Kidney (tissue), 14 donors: ENCODE data around the gene DIABLO. TPM values are rescaled to one million over a fixed set of nuclear protein-coding genes. Genes with fewer than 3 reads are reported as not detected.
"Not testable (repeated sequence)": the region's sequence is repeated elsewhere in the genome, so short reads cannot be mapped to it uniquely, and the experiment has no call there.

Experiments used
- DNase-seq, 5 donors: peaks; one replicate each; pipeline ENCODE4 v3.0.0-alpha.2; 2013 to 2020
- FAIRE-seq: peaks from 2 replicates; lab custom pipeline; 2012; peaks lifted over from hg19 to GRCh38; lab: Jason Lieb, UNC
- H3K27ac ChIP-seq, 2 donors: one replicate each; pipeline ENCODE4 v1.7.0; 2013; ENCODE audit warnings: low read depth in 2 of 2, low read length in 2 of 2, inconsistent platforms in 1 of 2
- H3K27me3 ChIP-seq: one replicate; pipeline ENCODE4 v1.7.1; 2013; ENCODE audit warnings: low read length, inconsistent platforms; ENCODE audit not compliant: control insufficient read depth, insufficient read depth
- H3K36me3 ChIP-seq, 3 donors: one replicate each; pipeline versions ENCODE4 v1.7.0 to v1.7.1; 2013; ENCODE audit warnings: low read length in 3 of 3, control low read depth in 1 of 3, inconsistent platforms in 1 of 3; ENCODE audit not compliant: insufficient read depth in 3 of 3, control insufficient read depth in 2 of 3
- H3K4me1 ChIP-seq, 3 donors: one replicate each; pipeline versions ENCODE4 v1.7.0 to v1.7.1; 2013; ENCODE audit warnings: low read length in 3 of 3, inconsistent platforms in 1 of 3, low read depth in 1 of 3; ENCODE audit not compliant: control insufficient read depth in 2 of 3, insufficient read depth in 2 of 3
- H3K4me3 ChIP-seq, 3 donors: one replicate each; pipeline versions ENCODE4 v1.7.0 to v1.8.1; 2013; ENCODE audit warnings: low read length in 3 of 3, control low read depth in 1 of 3, inconsistent platforms in 1 of 3
- H3K9ac ChIP-seq, 3 donors: one replicate each; pipeline versions ENCODE4 v1.7.0 to v1.7.1; 2013; ENCODE audit warnings: low read length in 3 of 3, control low read depth in 1 of 3, inconsistent platforms in 1 of 3
- H3K9me3 ChIP-seq, 3 donors: one replicate each; pipeline versions ENCODE4 v1.7.0 to v1.7.1; 2013; ENCODE audit warnings: low read length in 3 of 3, control low read depth in 1 of 3, inconsistent platforms in 1 of 3; ENCODE audit not compliant: control insufficient read depth in 2 of 3, insufficient read depth in 1 of 3
- intact Hi-C: fragments of 100-400 bp; cut with DNase I; formaldehyde crosslinking; loops from one replicate; pipeline ENCODE4 v1.11.1; 2022
- polyA plus RNA-seq: library from polyadenylated mRNA; stranded (reverse); fragments of 350-450 nt; fragmentation: Illumina TruSeq; extraction: RNeasy Lipid Tissue Mini Kit (QIAGEN cat#74804); gene quantifications from one replicate; pipeline ENCODE4 v1.2.3, GENCODE V29; 2014; ENCODE audit warnings: low read depth, low replicate concordance; ENCODE audit not compliant: insufficient read depth
- total RNA-seq: library from RNA; stranded (reverse); fragmentation: NEBNext Ultra II Directional; extraction: Animal tissue kit (Norgen Biotek cat#: 25700); gene quantifications from one replicate; pipeline ENCODE4 v1.2.1, GENCODE V29; 2021
- TF ChIP-seq, protein P1 (sequence below): IDR thresholded peaks from 3 replicates; pipeline ENCODE4 v1.5.1; 2012; ENCODE audit warnings: mild to moderate bottlenecking, moderate library complexity, borderline replicate concordance; ENCODE audit not compliant: insufficient read depth; ENCODE audit errors: extremely low read depth
- donor health status: control.
- donor health status: control.
- donor health status: control.
- donor health status: control.
- donor health status: control.
- donor health status: DM: yes; HTN: yes; CAD: no.
- donor health status: Normal renal cell carcinoma (clear cell type).

The DIABLO gene
- total and polyA plus RNA-seq, 2 donors from 2014 or later: 43.7 to 97.7 TPM

DNA sequence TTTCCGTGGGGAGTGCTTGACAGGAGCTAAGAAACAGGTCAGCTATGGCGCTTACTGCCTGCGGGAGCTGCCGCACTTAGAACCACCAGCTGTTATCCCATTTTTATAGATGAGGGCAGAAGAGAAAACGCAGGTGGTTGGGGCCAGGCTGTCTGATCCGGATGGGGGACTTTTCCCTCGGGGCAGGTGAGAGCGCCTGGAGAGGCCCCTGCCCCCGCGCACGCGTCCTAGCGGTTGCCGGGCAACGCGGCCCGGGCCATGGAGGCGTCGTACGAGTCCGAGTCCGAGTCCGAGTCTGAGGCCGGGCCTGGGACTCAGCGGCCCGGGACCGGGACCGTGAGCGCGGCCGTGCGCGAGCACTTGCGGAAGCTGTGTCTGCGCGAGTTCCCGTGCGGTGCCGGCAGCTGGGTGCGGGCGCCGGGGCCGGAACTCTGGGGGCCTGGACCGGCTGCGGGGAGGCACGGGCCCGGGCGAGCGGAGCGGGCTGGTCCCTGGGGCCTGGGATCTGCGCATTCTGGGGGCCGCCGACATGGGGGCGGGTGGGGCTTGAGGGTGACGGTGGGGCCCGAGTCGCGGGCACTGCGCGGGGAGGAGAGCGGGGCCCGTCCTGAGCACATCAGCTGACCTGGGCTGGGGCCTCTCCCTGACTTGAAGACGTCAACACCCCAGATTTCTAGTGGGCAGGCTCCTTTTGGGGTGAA lies 42.8 kb downstream of the DIABLO start, which contains the start of gene LRRC43:
Gene LRRC43 (plus strand): TSS at position 237 of the 701 bp plus-strand sequence. CDS start 22 bp downstream, at position 259.
- TF ChIP-seq, protein P1, sequence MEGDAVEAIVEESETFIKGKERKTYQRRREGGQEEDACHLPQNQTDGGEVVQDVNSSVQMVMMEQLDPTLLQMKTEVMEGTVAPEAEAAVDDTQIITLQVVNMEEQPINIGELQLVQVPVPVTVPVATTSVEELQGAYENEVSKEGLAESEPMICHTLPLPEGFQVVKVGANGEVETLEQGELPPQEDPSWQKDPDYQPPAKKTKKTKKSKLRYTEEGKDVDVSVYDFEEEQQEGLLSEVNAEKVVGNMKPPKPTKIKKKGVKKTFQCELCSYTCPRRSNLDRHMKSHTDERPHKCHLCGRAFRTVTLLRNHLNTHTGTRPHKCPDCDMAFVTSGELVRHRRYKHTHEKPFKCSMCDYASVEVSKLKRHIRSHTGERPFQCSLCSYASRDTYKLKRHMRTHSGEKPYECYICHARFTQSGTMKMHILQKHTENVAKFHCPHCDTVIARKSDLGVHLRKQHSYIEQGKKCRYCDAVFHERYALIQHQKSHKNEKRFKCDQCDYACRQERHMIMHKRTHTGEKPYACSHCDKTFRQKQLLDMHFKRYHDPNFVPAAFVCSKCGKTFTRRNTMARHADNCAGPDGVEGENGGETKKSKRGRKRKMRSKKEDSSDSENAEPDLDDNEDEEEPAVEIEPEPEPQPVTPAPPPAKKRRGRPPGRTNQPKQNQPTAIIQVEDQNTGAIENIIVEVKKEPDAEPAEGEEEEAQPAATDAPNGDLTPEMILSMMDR: no peak
- FAIRE-seq (no peak), DNase-seq (peak; percentile 78 to 89 (median 85))
- Histone ChIP-seq H3K4me3 (peak within 1 kb of the TSS; percentile 44 to 66 (median 64)), H3K27me3 (no peaks in the 10 kb centered on the region), H3K36me3 (no peaks in the 10 kb centered on the region), H3K9ac (peak within 1 kb of the TSS in 1 of 3 donors; percentile 67), H3K4me1 (no peaks in the 10 kb centered on the region), H3K9me3 (no peaks in the 10 kb centered on the region), H3K27ac (no peak within 1 kb of the TSS)
- intact Hi-C loops: no loop called here

DNA sequence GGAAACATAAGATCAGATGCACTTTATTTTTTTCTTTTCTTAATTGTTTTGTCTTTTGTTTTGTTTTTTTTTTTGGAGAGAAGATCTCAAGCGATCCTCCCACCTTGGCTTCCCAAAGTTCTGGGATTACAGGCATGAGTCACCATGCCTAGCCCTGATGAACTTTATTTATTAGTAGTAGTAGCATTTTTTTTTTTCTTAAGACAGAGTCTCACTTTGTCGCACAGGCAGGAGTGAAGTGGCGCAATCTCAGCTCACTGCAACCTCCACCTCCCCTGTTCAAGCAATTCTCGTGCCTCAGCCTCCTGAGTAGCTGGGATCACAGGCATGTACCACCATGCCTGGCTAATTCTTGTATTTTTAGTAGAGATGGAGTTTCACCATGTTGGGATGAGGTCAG lies 49.4 kb downstream of the DIABLO start:
- H3K4me3 ChIP-seq, intact Hi-C loops, FAIRE-seq, H3K9me3 ChIP-seq, H3K36me3 ChIP-seq, H3K27me3 ChIP-seq, H3K27ac ChIP-seq, H3K9ac ChIP-seq, H3K4me1 ChIP-seq, DNase-seq: not testable (repeated sequence)

DNA sequence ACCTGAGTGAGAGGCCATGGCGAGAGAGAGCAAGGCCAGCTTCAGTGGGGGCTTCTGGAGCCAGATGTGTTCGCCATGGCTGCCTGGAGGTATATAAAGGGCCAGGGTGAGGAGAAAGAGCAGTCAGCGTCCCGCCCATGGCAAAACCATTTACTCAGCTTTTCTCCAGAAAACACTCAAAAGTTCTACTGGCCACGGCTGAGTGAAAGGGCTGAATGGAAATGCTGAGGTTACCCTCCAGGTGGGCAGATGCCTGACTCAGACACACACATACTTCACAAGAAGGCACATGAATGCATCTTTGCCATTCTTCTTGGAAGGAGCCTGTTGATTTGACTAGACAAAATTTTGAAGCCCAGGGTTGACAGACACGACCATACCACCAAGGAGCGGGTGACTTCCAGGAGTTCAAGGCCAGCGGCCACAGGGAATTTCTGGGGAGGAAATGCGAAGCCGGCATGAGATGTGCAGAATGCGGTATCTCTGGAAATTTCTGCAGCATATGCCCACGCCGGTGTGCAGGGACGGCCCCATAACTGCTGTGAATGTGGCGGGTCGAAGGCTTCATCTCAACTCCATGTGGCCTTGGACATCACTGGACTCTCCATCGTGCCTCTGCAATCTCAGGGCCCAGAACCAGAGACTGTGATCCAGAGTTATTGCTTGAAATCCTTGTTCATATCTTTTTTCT lies 51.6 kb downstream of the DIABLO start, which contains the start of gene IL31:
Gene IL31 (minus strand): TSS at position 67 of the 691 bp plus-strand sequence. CDS start 49 bp downstream, at position 18.
- H3K27me3 ChIP-seq: no peaks in the 10 kb centered on the region
- H3K27ac ChIP-seq: no peak within 1 kb of the TSS
- DNase-seq (no peak), FAIRE-seq (no peak)
- no peaks in the 10 kb centered on the region for H3K4me1 ChIP-seq
- TF ChIP-seq, protein P1: no peak
- H3K36me3 ChIP-seq: no peaks in the 10 kb centered on the region
- no peak within 1 kb of the TSS for H3K4me3 ChIP-seq
- intact Hi-C loops: no loop called here
- no peaks in the 10 kb centered on the region for H3K9me3 ChIP-seq
- no peak within 1 kb of the TSS for H3K9ac ChIP-seq
